GOT3 (cell line): ENCODE data around the gene GLT8D2.
A peak's percentile ranks its signal among the peaks of the same experiment; 100 is the strongest.

Experiments
- DNase-seq: peaks from one replicate; lab custom pipeline; 2025; ENCODE audit warnings: mixed read lengths; lab: John Stamatoyannopoulos, UW

The GLT8D2 gene

DNA sequence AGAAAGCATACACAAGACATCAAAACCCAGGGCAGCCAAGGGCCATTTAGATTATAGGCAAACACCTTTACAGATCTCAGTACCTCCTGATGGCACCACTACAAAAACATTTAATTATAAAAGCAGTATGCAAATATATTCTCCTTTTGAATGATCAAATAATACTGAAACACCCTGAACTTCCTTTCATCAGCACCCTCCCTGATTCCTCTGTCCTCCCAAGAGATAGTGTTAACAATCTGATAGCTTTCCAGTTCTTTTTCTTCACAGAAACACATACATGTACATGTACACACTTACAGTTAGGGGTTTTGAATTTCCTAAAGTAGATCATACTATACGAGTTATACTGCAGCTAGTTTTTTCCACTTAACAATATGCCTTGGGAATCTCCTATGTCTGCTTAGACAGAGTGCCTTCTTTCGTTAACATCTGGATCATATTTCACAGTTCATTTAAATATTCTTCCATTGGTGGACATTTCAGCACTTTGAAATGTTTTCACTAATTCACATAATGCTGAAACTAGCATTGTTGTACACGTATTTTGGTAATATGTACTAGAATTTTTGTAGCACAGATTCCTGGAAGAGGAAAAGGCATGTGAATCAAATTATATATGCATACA is 49.1 kb downstream of the GLT8D2 start:
- no peak for DNase-seq

DNA sequence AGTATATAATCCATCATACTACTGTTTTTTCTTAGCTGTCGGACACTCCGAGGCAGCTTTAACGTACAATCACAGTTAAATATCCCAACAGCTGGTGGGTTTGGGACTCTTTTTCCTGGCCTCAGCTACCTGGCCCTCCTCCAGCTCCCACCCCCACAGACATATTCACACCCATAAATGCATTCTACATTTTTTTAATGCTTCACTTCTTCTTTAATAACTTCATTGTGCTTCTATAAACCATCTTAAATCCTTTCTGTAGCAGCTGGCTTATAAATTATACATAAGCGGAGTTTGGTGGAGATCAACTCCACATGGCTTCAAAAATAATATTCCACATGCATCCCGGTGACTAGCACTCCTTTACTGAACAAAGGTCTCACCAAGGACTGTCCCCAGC is 51.0 kb downstream of the GLT8D2 start:
- no peak for DNase-seq

GRCh38 chr12:103997286-103997900 is 52.6 kb downstream of the GLT8D2 start:
- DNase-seq, result no peak

DNA sequence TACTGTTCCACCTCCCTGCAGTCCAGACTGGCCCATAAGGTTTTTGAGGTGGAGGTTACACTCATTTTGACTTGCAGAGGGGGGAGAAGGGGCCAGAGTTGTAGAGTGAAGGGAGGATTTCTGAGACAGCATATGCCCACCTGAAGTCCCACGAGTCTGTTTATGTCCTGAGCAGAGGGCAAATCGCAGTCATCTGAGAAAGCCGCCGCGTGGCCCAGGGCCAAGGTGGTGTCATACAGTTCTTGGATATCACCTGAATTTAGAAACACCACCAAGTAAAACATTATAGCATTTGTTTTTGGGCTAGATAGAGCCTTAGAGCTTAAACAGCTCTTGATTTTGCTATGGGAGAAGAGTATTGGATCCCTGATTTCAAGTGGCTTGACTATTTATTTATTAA is 53.4 kb downstream of the GLT8D2 start:
- no peak for DNase-seq

DNA sequence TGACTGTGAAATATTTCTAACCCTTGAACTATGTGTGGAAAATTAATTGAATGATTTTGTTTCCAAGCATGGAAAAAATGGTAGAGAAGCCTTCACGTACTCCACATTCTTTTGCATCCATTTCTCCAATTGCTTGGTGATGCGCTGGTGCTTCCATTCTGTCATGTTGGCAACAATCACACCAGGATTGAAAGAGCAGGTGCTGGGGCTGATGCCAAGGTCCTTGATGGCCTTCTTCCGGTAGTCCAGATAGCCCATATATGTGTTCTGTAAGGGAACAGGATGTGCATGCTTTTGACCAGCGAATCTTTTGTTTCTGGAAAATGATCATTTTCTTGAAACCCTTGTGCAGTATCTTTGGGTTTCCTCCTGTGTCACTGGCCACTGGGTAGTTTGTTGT is 55.8 kb downstream of the GLT8D2 start:
- DNase-seq, result no peak

DNA sequence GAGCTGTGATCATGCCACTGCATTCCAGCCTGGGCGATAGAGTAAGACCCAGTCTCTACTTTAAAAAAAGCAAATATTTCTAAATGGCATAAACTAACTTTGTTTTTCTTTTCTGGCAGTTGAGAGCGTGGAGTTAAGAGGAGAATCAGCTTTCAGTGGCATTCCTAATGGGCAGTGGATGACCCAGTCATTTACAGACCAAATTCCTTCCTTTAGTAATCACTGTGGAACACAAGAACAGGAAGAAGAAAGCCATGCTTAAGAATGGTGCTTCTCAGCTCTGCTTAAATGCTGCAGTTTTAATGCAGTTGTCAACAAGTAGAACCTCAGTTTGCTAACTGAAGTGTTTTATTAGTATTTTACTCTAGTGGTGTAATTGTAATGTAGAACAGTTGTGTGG is 63.2 kb downstream of the GLT8D2 start:
- DNase-seq, result no peak

DNA sequence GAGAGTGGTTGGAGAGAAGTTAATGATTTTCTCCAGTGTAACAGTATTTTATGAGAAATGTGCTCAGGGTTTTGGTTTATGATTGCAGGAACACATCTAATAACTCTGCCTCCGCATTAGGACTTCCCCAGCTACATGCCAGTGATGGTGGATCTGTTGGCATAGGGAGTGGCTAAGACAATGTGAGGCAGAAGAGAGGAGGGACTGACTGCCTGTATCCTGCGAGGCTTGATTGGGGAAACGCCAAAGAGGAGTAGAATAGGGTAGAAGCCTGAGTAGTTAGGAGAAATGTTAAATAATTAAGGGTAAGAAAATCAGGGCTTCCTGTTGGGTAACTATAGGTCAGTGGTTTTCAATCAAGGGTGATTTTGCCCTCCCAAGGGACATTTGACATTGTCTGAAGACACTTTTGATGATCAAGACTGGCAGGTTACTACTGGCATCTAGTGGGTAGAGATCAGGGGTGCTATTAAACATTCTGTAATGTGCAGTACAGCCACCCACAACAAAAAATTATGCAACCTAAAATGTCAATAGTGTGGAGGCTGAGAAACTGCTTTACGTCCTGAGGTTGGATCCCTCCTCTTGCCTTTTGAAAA is 71.5 kb downstream of the GLT8D2 start:
- DNase-seq, result no peak

DNA sequence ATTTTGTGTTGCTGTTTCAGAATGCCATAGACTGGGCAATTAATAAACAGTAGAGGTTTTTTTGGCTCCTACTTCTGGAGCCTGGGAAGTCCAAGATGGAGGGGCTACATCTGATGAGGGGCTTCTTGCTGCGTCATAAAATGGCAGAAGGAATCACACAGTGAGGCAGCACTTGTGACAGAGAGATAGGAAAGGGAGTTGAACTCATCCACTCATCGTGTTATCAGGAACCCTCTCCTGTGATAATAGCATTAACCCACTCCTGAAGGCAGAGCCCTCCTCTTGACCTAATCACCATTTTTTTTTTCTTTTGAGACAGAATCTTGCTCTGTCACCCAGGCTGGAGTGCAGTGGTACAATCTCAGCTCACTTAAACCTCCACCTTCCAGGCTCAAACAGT is 74.6 kb downstream of the GLT8D2 start:
- DNase-seq, result no peak

GRCh38 chr12:103973909-103974308 is 76.1 kb downstream of the GLT8D2 start:
- no peak for DNase-seq

DNA sequence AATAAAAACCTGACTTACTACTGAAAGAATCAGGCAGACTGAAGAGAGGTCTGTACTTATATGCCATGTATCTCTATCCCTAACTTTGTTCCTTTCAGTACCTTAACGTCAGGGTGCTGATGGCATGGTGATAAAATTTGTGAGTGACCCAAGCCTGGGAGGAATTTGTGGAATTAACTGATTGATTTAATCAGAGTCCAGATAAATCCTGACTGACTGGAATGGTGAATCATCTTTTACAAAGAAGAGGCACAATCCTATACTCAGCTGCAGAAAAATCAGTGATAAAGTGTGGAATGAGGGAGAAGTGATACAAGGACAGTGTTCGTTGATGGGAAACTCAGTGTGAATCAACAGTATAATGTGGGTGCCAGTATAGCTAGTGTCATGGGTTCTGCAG is 80.6 kb downstream of the GLT8D2 start:
- DNase-seq, result no peak

DNA sequence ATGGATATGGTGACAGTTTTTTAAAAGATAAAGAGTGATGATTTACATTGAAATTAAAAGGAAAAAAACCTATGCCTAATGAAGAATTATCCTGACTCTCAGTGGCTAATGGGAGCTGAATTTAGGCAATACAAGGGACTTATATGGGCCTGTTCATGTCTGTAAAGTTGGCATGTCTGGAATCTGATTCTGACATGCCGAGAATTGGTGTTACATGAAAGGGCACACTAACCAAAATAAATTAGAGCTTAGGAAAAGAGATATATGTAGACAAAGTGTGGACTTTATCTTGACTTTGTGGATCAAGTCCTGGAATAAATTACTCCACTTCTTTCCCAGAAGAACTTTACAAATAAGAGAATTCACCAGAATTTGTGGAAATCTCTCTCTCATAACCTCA is 83.3 kb downstream of the GLT8D2 start:
- DNase-seq, result no peak

- DNase-seq, result peak; percentile 70
Measured at GRCh38 chr12:103965590-103966504, 84.1 kb downstream of the GLT8D2 start, which contains the start of gene TDG. Gene TDG (plus strand): TSS chr12:103965872. CDS start chr12:103966038, 166 bp downstream.

DNA sequence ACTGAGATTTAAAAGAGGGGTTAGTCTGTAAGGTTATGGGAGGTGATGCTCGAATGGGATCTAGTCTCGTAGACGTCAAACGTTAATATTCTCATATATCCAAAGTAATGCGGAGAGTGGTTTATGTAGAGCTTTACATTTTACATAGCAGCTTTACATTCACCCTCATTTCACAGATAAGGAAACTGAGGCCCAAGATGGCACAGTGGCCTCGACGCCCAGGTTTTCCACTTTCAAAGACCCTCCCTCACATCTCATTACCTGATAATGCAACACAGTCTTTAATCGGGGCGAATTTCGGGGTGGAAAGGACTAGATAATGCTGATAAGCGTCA is 84.8 kb downstream of the GLT8D2 start:
- DNase-seq, result no peak

DNA sequence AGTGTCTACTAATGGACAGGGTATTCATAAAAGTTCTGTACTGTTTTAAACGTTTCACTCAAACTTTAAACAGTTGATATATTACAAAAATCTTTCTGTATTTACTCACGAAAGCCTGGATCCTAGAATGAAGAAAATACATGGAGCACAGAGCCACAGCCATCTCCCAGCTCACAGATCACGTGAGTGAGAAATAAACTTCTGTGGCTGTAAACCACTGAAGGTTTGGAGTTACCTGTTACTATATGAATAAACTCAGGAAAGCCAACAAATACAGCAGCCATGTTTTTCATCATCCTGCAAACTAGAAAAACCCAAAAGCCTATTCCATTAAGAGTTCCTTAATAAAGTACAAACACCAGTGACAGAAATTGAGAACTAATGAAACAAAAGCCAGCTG is 85.2 kb downstream of the GLT8D2 start:
- DNase-seq, result no peak

- DNase-seq, result no peak
Measured at GRCh38 chr12:103962493-103962892, 87.5 kb downstream of the GLT8D2 start.

DNA sequence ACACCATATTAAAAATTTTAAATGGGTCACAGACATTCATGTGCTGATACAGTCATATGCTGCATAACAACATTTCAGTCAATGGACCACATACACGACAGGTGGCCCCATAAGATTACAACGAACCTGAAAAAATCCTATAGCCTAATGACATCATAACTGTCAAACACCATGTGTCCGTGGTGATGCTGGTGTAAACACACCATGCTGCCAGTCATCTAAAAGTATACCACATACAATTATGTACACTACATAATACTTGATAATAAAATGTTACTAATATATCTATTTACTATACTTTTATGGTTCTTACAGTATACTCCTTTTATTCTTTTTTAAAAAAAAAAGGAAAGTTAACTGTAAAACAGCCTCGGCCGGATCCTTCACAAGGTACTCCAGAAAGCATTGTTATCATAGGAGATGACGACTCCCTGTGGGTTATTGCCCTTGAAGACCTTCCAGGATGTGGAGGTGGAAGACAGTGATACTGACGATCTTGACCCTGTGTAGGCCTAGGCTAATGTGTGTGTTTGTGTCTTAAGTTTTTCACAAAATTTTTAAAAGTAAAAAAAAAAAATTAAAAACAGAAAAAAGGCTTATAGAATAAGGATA is 89.3 kb downstream of the GLT8D2 start:
- DNase-seq, result no peak

GRCh38 chr12:103958621-103959020 is 91.4 kb downstream of the GLT8D2 start:
- DNase-seq, result no peak

DNA sequence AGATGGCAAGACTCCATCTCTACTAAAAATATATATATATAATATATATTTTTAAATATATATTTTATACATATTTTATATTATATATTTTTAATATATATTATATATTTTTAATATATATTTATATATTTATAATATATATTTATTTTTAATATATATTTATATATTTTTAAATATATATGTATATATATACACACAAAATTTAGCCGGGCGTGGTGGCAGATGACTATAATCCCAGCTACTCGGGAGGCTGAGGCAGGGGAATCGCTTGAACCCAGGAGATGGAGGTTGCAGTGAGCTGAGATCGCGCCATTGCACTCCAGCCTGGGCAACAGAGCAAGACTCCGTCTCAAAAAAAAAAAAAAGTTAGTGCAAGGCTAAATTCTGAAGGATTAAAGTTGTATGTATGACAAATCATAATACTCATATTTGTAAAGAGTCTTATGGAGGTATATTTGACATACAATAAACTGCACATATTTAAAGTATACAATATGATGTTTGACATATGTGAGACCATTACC is 92.1 kb downstream of the GLT8D2 start:
- no peak for DNase-seq

GRCh38 chr12:103956509-103957027 is 93.4 kb downstream of the GLT8D2 start:
- DNase-seq, result no peak

GRCh38 chr12:103955811-103956508 is 94.0 kb downstream of the GLT8D2 start:
- DNase-seq, result no peak

DNA sequence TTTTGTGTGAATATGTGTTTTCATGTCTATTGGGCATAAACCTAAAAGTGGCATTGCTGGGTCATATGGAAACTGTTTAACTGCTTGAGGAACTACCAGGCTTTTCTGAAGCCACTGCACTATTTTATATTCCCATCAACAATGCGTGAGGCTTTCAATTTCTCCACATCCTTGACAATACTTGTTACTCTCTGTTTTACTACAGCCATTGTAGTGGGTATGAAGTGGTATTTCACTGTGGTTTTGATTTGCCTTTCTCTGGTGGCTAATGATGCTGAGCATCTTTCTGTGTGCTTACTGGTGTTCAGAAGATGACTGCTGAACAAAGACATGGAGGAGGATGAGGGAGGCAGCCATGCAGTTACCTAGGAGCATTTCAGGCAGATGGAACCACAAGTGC is 97.5 kb downstream of the GLT8D2 start:
- no peak for DNase-seq
